B cell (primary cell): Measurements from ENCODE around the gene HNRNPLL. TPM values are rescaled to one million over a fixed set of nuclear protein-coding genes. Genes with fewer than 3 reads are reported as not detected.

Source experiments
- ATAC-seq: fragments of 200-7000 bp; cut with Tn5 transposase; one replicate; pipeline ENCODE4 v1.10.0; 2021; ENCODE audit warnings: low read depth, mild to moderate bottlenecking, moderate number of reproducible peaks, moderate library complexity
- CTCF ChIA-PET: fragments of 350-600 bp; sonication (Branson Sonifier 250); formaldehyde crosslinking; loops from one replicate; lab custom pipeline; 2021; ENCODE audit warnings: antibody characterized with exemption, inconsistent platforms; lab: Charles Lee
- POLR2A ChIA-PET: fragments of 350-600 bp; sonication (Branson Sonifier 250); formaldehyde crosslinking; loops from one replicate; lab custom pipeline; 2021; ENCODE audit warnings: antibody characterized with exemption; lab: Charles Lee
- DNase-seq: peaks from one replicate; pipeline ENCODE4 v3.0.0; 2013
- H2AFZ ChIP-seq: 2 replicates; pipeline ENCODE4 v1.6.1; 2012; ENCODE audit warnings: mild to moderate bottlenecking, low read depth, low read length; ENCODE audit not compliant: insufficient read depth, poor library complexity, severe bottlenecking
- H3K27ac ChIP-seq, 2 donors: 1 replicate in 1 of 2; 2 replicates in 1 of 2; pipeline ENCODE4 v1.5.1; 2012 to 2013; ENCODE audit warnings: low read length in 2 of 2, mild to moderate bottlenecking in 2 of 2, moderate library complexity in 1 of 2
- H3K27me3 ChIP-seq, 4 experiments: fragments of 200-600 bp in 1 of 4; sonication (generic) in 1 of 4; replicated peaks in 1 of 4; 1 replicate in 2 of 4; 2 replicates in 2 of 4; pipeline versions ENCODE4 v1.6.1 to v1.7.0; 2013 to 2016; ENCODE audit warnings: low read length in 3 of 4, mild to moderate bottlenecking in 2 of 4, mixed read lengths in 1 of 4, moderate library complexity in 1 of 4; ENCODE audit not compliant: insufficient read depth in 4 of 4, control insufficient read depth in 3 of 4; ENCODE audit errors: control extremely low read depth in 1 of 4
- H3K36me3 ChIP-seq, 2 experiments: replicated peaks in 1 of 2; 1 replicate in 1 of 2; 2 replicates in 1 of 2; pipeline versions ENCODE4 v1.6.1 to v1.7.1; 2013; ENCODE audit warnings: low read length in 1 of 2; ENCODE audit not compliant: insufficient read depth in 2 of 2, control insufficient read depth in 1 of 2; ENCODE audit errors: control extremely low read depth in 1 of 2, extremely low read depth in 1 of 2
- H3K4me1 ChIP-seq, 2 donors: fragments of 200-600 bp in 1 of 2; sonication (generic) in 1 of 2; 1 replicate in 1 of 2; 2 replicates in 1 of 2; pipeline versions ENCODE4 v1.5.1 to v1.6.1; 2013 to 2017; ENCODE audit warnings: low read length in 2 of 2; ENCODE audit not compliant: control insufficient read depth in 2 of 2, insufficient read depth in 2 of 2
- H3K4me2 ChIP-seq: replicated peaks from 2 replicates; pipeline ENCODE3; 2012; ENCODE audit warnings: mild to moderate bottlenecking, low read depth, low read length; ENCODE audit not compliant: poor library complexity, severe bottlenecking
- H3K4me3 ChIP-seq, 5 experiments: fragments of 200-600 bp in 1 of 5; sonication (generic) in 1 of 5; 1 replicate in 3 of 5; 2 replicates in 2 of 5; pipeline versions ENCODE4 v1.5.1 to v1.7.0; 2011 to 2016; ENCODE audit warnings: low read length in 4 of 5, mild to moderate bottlenecking in 4 of 5, low read depth in 2 of 5, control low read depth in 1 of 5, moderate library complexity in 1 of 5; ENCODE audit not compliant: insufficient read depth in 1 of 5; ENCODE audit errors: control extremely low read depth in 1 of 5, extremely low read depth in 1 of 5
- H3K79me2 ChIP-seq: fragments of 200-600 bp; sonication (generic); one replicate; pipeline ENCODE4 v1.6.0; 2016; ENCODE audit warnings: low read length; ENCODE audit not compliant: control insufficient read depth, insufficient read depth
- H3K9ac ChIP-seq: fragments of 200-600 bp; sonication (generic); 2 replicates; pipeline ENCODE4 v1.6.1; 2017; ENCODE audit warnings: mild to moderate bottlenecking, low read length, moderate library complexity
- H3K9me3 ChIP-seq, 3 donors: one replicate each; pipeline versions ENCODE4 v1.6.1 to v1.7.1; 2013; ENCODE audit warnings: low read length in 2 of 3; ENCODE audit not compliant: control insufficient read depth in 2 of 3, insufficient read depth in 1 of 3; ENCODE audit errors: control extremely low read depth in 1 of 3
- H4K20me1 ChIP-seq: 2 replicates; pipeline ENCODE4 v1.6.0; 2012; ENCODE audit warnings: mild to moderate bottlenecking, low read length; ENCODE audit not compliant: insufficient read depth, control insufficient read depth, poor library complexity, severe bottlenecking
- H3K27ac Mint-ChIP-seq: one replicate; pipeline ENCODE4 v1.8.0; 2021; ENCODE audit warnings: mixed read lengths
- H3K27me3 Mint-ChIP-seq: one replicate; pipeline ENCODE4 v1.8.0; 2021; ENCODE audit warnings: mixed read lengths
- H3K4me1 Mint-ChIP-seq: one replicate; pipeline ENCODE4 v1.8.0; 2021; ENCODE audit warnings: mixed read lengths
- H3K4me3 Mint-ChIP-seq: one replicate; pipeline ENCODE4 v1.8.0; 2021; ENCODE audit warnings: mixed read lengths
- H3K9me3 Mint-ChIP-seq: one replicate; pipeline ENCODE4 v1.8.0; 2022; ENCODE audit warnings: mixed read lengths; ENCODE audit not compliant: insufficient read depth
- EZH2 ChIP-seq: IDR thresholded peaks from 2 replicates; pipeline ENCODE4 v1.6.1; 2012; ENCODE audit warnings: borderline replicate concordance, low read depth, mild to moderate bottlenecking, moderate library complexity, low read length; ENCODE audit not compliant: insufficient read depth, poor library complexity, severe bottlenecking
- WGBS: methylation state at CpG from one replicate; pipeline ENCODE4 v1.1.5; 2013; ENCODE audit warnings: missing lambda C conversion rate; ENCODE audit not compliant: insufficient coverage; 5-methylcytosine and 5-hydroxymethylcytosine counted together
- intact Hi-C: fragments of 100-400 bp; cut with micrococcal nuclease; formaldehyde crosslinking; loops from one replicate; pipeline ENCODE4 v1.10.0; 2022
- polyA plus RNA-seq: library from polyadenylated mRNA; depleted of rRNA; stranded (reverse); fragments of >200 nt; gene quantifications from 2 replicates; pipeline ENCODE4 v1.2.3, GENCODE V29; 2012
- total RNA-seq, 2 donors: library from RNA; stranded (reverse); fragments of 120-200 nt in 1 of 2; gene quantifications; 1 replicate in 1 of 2; 2 replicates in 1 of 2; pipeline versions ENCODE4 v1.2.3 to v1.2.4, GENCODE V29; 2013 to 2022
- TF ChIP-seq, protein P1 (sequence below): fragments of 200-600 bp; IDR thresholded peaks from one replicate; pipeline ENCODE4 v1.8.0; 2022; ENCODE audit warnings: antibody characterized with exemption, mild to moderate bottlenecking

The HNRNPLL gene
- total and polyA plus RNA-seq, 2 donors (not counting 1 experiment from before 2014, with no cell fraction given) = 2.1 to 6.7 TPM

DNA sequence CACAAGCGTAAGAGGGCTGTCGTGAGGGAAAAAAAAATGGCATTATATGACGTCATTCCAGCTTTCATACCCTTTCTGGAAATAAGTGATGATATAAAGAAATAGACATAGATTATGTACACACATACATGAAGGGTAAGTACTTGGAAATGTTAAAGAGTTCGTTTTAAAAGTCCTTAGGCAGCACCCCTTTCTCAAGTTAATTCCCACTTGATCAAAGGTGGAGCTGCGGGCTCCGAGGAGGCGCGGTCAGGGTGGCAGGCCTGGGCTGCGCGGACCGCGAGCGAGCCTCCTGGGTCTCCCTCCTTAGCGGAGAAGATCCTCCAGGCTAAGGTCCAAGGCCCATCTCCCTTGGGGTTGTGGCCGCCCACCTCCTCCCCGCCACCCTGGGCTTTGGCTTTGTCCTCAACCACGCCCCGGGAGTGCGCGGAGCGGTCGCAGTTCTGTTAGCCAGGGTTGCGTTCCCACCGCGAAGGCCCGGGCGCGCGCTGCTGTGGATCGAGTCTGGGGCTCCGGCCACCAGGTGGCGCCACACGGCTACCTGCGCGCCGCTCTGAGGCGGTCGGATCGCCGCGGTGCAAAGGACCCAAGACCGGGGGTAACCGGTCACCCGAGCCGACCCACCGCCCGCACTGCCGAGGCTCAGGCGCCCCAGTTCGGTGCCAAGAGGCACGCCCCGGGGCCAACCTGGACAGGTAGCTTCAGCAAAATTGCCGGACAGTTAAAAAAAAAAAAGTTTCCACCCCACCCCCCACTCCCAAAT, 66.8 kb downstream of the HNRNPLL start:
- peak; percentile 85 for DNase-seq
- ATAC-seq = peak; percentile 54
- no peaks in the 10 kb centered on the region for H3K36me3 ChIP-seq
- peak overlapping the region in 4 of 5 experiments; percentile 40 to 79 (median 52) for H3K4me3 ChIP-seq
- peak overlapping the region; percentile 99 for H2AFZ ChIP-seq
- no peaks in the 10 kb centered on the region for H3K9me3 Mint-ChIP-seq
- ChIA-PET POLR2A (interaction anchor here (0.8 kb wide), 1 partner anchor 130 kb away, joined by 3 read pairs; no protein-coding TSS in a partner anchor), CTCF (interaction anchor here (0.6 to 2.9 kb wide), 19 partner anchors 13 to 1222 kb away, joined by 3 to 16 read pairs (median 4); no protein-coding TSS in a partner anchor)
- peaks cover 34% of the 10 kb centered on the region for H3K4me1 Mint-ChIP-seq
- peak overlapping the region; percentile 99 for H3K4me2 ChIP-seq
- H3K9ac ChIP-seq = peak overlapping the region; percentile 74
- peaks cover 0 to 7% (median 1%) of the 10 kb centered on the region in 4 experiments for H3K27me3 ChIP-seq
- H3K4me3 Mint-ChIP-seq = peak overlapping the region; percentile 78
- peaks cover 0 to 4% (median 0%) of the 10 kb centered on the region in 3 donors for H3K9me3 ChIP-seq
- peak overlapping the region; percentile 37 for H3K27ac Mint-ChIP-seq
- no peaks in the 10 kb centered on the region for H4K20me1 ChIP-seq
- TF ChIP-seq, protein P1, sequence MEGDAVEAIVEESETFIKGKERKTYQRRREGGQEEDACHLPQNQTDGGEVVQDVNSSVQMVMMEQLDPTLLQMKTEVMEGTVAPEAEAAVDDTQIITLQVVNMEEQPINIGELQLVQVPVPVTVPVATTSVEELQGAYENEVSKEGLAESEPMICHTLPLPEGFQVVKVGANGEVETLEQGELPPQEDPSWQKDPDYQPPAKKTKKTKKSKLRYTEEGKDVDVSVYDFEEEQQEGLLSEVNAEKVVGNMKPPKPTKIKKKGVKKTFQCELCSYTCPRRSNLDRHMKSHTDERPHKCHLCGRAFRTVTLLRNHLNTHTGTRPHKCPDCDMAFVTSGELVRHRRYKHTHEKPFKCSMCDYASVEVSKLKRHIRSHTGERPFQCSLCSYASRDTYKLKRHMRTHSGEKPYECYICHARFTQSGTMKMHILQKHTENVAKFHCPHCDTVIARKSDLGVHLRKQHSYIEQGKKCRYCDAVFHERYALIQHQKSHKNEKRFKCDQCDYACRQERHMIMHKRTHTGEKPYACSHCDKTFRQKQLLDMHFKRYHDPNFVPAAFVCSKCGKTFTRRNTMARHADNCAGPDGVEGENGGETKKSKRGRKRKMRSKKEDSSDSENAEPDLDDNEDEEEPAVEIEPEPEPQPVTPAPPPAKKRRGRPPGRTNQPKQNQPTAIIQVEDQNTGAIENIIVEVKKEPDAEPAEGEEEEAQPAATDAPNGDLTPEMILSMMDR = peak; percentile 90
- TF ChIP-seq EZH2 = no peak
- H3K27ac ChIP-seq = no peak overlapping the region
- H3K79me2 ChIP-seq = peaks cover 5% of the 10 kb centered on the region
- H3K27me3 Mint-ChIP-seq = peaks cover 23% of the 10 kb centered on the region
- intact Hi-C loops = loop anchor here (2.0 to 5.0 kb wide), 2 partner anchors 66 to 205 kb away; partner anchors contain the start of gene HNRNPLL
- H3K4me1 ChIP-seq = peaks cover 28 to 39% of the 10 kb centered on the region in 2 donors
- 3% methylated on average over 48 of the region's 53 CpGs for WGBS

DNA sequence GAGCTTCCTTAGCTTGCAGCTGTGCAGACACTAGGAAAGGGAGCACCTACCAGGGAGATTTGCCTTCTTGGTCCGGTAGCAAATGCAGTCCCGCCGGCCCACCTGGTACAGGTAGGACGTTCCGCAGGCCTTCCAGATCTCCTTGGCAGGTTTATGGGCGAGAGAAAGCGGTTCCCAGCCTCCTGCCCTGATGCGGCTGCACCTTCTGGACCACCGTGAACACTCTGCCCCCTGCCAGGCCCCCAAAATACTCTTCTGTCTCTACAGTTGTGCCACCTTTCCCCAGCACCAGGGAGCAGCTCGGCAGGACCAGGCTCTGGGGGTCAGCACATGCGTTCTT, 67.4 kb downstream of the HNRNPLL start:
- Histone ChIP-seq H3K36me3 (no peaks in the 10 kb centered on the region), H3K9ac (peak overlapping the region; percentile 74), H3K27me3 (peaks cover 0 to 7% (median 1%) of the 10 kb centered on the region in 4 experiments), H3K79me2 (peaks cover 5% of the 10 kb centered on the region), H3K4me3 (no peak overlapping the region), H3K9me3 (peaks cover 0 to 4% (median 0%) of the 10 kb centered on the region in 3 donors), H3K4me2 (peak overlapping the region; percentile 99), H4K20me1 (no peaks in the 10 kb centered on the region), H2AFZ (peak overlapping the region; percentile 99), H3K4me1 (peaks cover 28 to 39% of the 10 kb centered on the region in 2 donors), H3K27ac (no peak overlapping the region)
- intact Hi-C loops = loop anchor here (5.0 kb wide), 1 partner anchor 67 kb away; the partner anchor contains the start of gene HNRNPLL
- CTCF ChIA-PET = interaction anchor here (0.5 to 2.9 kb wide), 13 partner anchors 13 to 934 kb away, joined by 3 to 16 read pairs (median 4); no protein-coding TSS in a partner anchor
- peak overlapping the region; percentile 78 for H3K4me3 Mint-ChIP-seq
- H3K9me3 Mint-ChIP-seq = no peaks in the 10 kb centered on the region
- WGBS = 96% methylated on average over 9 of the region's 11 CpGs
- DNase-seq = no peak
- no peak for ATAC-seq
- peaks cover 38% of the 10 kb centered on the region for H3K4me1 Mint-ChIP-seq
- H3K27me3 Mint-ChIP-seq = peaks cover 20% of the 10 kb centered on the region
- TF ChIP-seq, protein P1 = no peak
- TF ChIP-seq EZH2 = no peak
- POLR2A ChIA-PET = no interaction called here
- no peak overlapping the region for H3K27ac Mint-ChIP-seq
